Epithelial cell of umbilical artery (primary cell): Measurements from ENCODE around the gene TXNDC15. TPM values are rescaled to one million over a fixed set of nuclear protein-coding genes. Genes with fewer than 3 reads are reported as not detected.

ENCODE experiments used
- total RNA-seq: library from RNA; depleted of rRNA; stranded (reverse); fragments of >200 nt; gene quantifications from 2 replicates; pipeline ENCODE4 v1.2.3, GENCODE V29; 2014

The TXNDC15 gene, protein sequence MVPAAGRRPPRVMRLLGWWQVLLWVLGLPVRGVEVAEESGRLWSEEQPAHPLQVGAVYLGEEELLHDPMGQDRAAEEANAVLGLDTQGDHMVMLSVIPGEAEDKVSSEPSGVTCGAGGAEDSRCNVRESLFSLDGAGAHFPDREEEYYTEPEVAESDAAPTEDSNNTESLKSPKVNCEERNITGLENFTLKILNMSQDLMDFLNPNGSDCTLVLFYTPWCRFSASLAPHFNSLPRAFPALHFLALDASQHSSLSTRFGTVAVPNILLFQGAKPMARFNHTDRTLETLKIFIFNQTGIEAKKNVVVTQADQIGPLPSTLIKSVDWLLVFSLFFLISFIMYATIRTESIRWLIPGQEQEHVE
- 106 and 165 TPM in 2 replicates for total RNA-seq

DNA sequence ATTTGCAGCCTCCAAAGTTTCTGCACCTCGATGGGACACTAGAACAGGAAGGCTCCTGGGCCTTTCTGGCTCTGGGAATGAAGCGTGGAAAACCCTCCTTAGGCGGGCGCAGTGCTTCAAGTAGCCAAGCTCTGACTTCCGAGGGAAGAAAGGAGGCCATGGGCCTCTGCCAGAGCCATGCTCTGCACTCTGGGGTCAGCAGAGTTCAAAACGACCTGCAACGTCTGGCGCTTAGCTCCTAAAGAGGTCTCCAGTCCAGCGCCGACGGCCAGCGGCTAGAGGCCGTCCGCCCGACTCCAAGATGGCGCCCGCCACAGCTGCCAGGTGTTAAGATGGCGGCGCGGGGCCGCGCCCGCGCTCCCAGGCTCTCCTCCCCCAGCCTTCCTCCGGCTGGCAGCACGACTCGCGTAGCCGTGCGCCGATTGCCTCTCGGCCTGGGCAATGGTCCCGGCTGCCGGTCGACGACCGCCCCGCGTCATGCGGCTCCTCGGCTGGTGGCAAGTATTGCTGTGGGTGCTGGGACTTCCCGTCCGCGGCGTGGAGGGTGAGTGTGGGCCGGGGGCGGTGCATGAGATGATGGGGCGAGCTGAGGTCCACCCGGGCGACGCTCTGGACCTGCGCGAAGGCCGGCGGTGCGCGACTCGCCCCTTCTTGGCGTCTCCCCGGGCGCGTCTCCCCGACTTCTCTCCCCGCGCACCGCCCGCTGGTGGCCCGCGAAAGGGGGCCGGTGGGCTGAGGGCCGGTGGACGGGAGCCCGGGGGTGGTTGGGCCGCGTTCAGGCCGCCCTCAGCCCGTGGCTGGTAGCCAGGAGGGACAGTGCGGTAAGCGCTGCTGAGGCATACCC, at the start of gene TXNDC15:
Gene TXNDC15, plus strand, starts transcription at position 385 of the 844 bp plus-strand sequence. Its CDS starts 57 bp downstream, at position 442.

GRCh38 chr5:134845852-134846640, 28.1 kb upstream of the TXNDC15 start, which contains the start of gene C5orf24:
Gene C5orf24, plus strand, starts transcription at chr5:134845968. Its CDS starts 8,933 bp downstream, at chr5:134854901.

GRCh38 chr5:134904610-134905245, 30.6 kb downstream of the TXNDC15 start, which contains the start of gene PCBD2:
Gene PCBD2, plus strand, starts transcription at chr5:134905131. Its CDS starts 9 bp downstream, at chr5:134905140.

Other genes starting within 250 kb of the TXNDC15 start
- gene SAR1B, start 241.5 kb upstream of the TXNDC15 start, total RNA-seq, result 41.9 and 105 TPM in 2 replicates
- 15.3 and 20.8 TPM in 2 replicates for gene SEC24A, start 225.6 kb upstream of the TXNDC15 start, total RNA-seq
- gene CAMLG, start 135.8 kb upstream of the TXNDC15 start, total RNA-seq, result 41.3 and 46.0 TPM in 2 replicates
- gene DDX46, start 115.6 kb upstream of the TXNDC15 start, total RNA-seq, result 21.7 and 24.7 TPM in 2 replicates
- 40.3 and 48.9 TPM in 2 replicates for gene C5orf24, start 28.4 kb upstream of the TXNDC15 start, total RNA-seq
- gene PCBD2, start 30.8 kb downstream of the TXNDC15 start, total RNA-seq, result 3.9 and 5.8 TPM in 2 replicates
- gene CATSPER3, start 93.5 kb downstream of the TXNDC15 start, total RNA-seq, result not detected in 2 replicates
- 0.15 and 0.32 TPM in 2 replicates for gene PITX1, start 159.9 kb downstream of the TXNDC15 start, total RNA-seq